GM12878 (cell line): ENCODE results near the gene C1QTNF5. TPM values are rescaled to one million over a fixed set of nuclear protein-coding genes. Genes with fewer than 3 reads are reported as not detected.

Source experiments
- ATAC-seq: fragments of 200-7000 bp; cut with Tn5 transposase; 3 replicates; pipeline ENCODE4 v1.9.1; 2020; ENCODE audit warnings: mild to moderate bottlenecking, moderate library complexity
- BruUV-seq: library from RNA; stranded (reverse); fragments of 400-500 nt; replicated peaks from 2 replicates; lab custom pipeline; 2021; lab: Mats Ljungman, UMichigan
- CTCF ChIA-PET: fragments of 300-600 bp; sonication (Branson Sonifier 250); formaldehyde crosslinking; extraction: SDS; loops from one replicate; lab custom pipeline; 2021; ENCODE audit warnings: inconsistent platforms; lab: Yijun Ruan, JAX
- POLR2A ChIA-PET: fragments of 350-600 bp; formaldehyde crosslinking; extraction: SDS; loops from one replicate; lab custom pipeline; 2021; ENCODE audit warnings: inconsistent platforms; lab: Charles Lee
- RAD21 ChIA-PET: fragments of 300-600 bp; sonication (Branson Sonifier 250); formaldehyde crosslinking; loops from one replicate; lab custom pipeline; 2023; ENCODE audit warnings: antibody characterized with exemption; ENCODE audit not compliant: unreplicated experiment; lab: Charles Lee
- SMC1A ChIA-PET: fragments of 300-600 bp; sonication (Branson Sonifier 250); formaldehyde crosslinking; loops from one replicate; lab custom pipeline; 2023; ENCODE audit not compliant: unreplicated experiment, uncharacterized antibody; lab: Charles Lee
- DNase-seq: peaks from one replicate; pipeline ENCODE4 v3.0.0-alpha.2; 2011; ENCODE audit warnings: low read depth, low spot score
- FAIRE-seq: peaks from 3 replicates; lab custom pipeline; 2011; peaks lifted over from hg19 to GRCh38; lab: Jason Lieb, UNC
- H2AFZ ChIP-seq: 2 replicates; pipeline ENCODE4 v1.6.0; 2011; ENCODE audit warnings: low read depth, low read length, control low read depth; ENCODE audit not compliant: control insufficient read depth
- H3K27ac ChIP-seq: 2 replicates; pipeline ENCODE4 v1.5.1; 2011; ENCODE audit warnings: control low read depth; ENCODE audit not compliant: control insufficient read depth, insufficient read depth
- H3K27me3 ChIP-seq, 2 experiments: replicated peaks in 1 of 2; 2 replicates each; pipeline versions ENCODE4 v1.6.0 to v1.6.1; 2011; ENCODE audit warnings: low read length in 1 of 2; ENCODE audit not compliant: control insufficient read depth in 2 of 2, insufficient read depth in 2 of 2
- H3K36me3 ChIP-seq, 2 experiments: 2 replicates each; pipeline ENCODE4 v1.5.1; 2011; ENCODE audit warnings: low read length in 1 of 2; ENCODE audit not compliant: control insufficient read depth in 2 of 2, insufficient read depth in 2 of 2
- H3K4me1 ChIP-seq: 2 replicates; pipeline ENCODE4 v1.6.1; 2011; ENCODE audit warnings: mild to moderate bottlenecking, low read length, moderate library complexity, mixed read lengths; ENCODE audit not compliant: control insufficient read depth, insufficient read depth
- H3K4me2 ChIP-seq: 2 replicates; pipeline ENCODE4 v1.6.0; 2011; ENCODE audit warnings: control low read depth; ENCODE audit not compliant: control insufficient read depth, insufficient read depth
- H3K4me3 ChIP-seq: fragments of 200-600 bp; sonication (generic); 2 replicates; pipeline ENCODE4 v1.5.1; 2016
- H3K79me2 ChIP-seq: 2 replicates; pipeline ENCODE4 v1.6.0; 2011; ENCODE audit warnings: low read length; ENCODE audit not compliant: control insufficient read depth, insufficient read depth
- H3K9ac ChIP-seq: 2 replicates; pipeline ENCODE4 v1.8.0; 2011; ENCODE audit warnings: low read length, control low read depth, mixed read lengths; ENCODE audit not compliant: control insufficient read depth, insufficient read depth
- H3K9me3 ChIP-seq: replicated peaks from 3 replicates; pipeline ENCODE4 v1.5.1; 2011; ENCODE audit warnings: mild to moderate bottlenecking, low read length; ENCODE audit not compliant: control insufficient read depth, insufficient read depth
- H4K20me1 ChIP-seq: 2 replicates; pipeline ENCODE4 v1.6.0; 2011; ENCODE audit not compliant: control insufficient read depth, insufficient read depth
- HCFC1 ChIP-seq: fragments of 150-350 bp; IDR thresholded peaks from 2 replicates; pipeline ENCODE4 v1.6.1; 2014; ENCODE audit warnings: low read length
- LARP7 ChIP-seq: fragments of 450-650 bp; IDR thresholded peaks from 2 replicates; pipeline ENCODE4 v1.6.1; 2017; ENCODE audit warnings: mild to moderate bottlenecking
- NR2C2 ChIP-seq: IDR thresholded peaks from 2 replicates; pipeline ENCODE4 v1.6.1; 2011; ENCODE audit warnings: borderline replicate concordance, low read depth; ENCODE audit not compliant: control insufficient read depth, insufficient read length
- SMC3 ChIP-seq: IDR thresholded peaks from 2 replicates; pipeline ENCODE4 v1.6.1; 2011; ENCODE audit warnings: low read length, improper control_type of control experiment, borderline replicate concordance
- WGBS: methylation state at CpG from one replicate; pipeline ENCODE4 v1.1.6; 2016; ENCODE audit warnings: low lambda C conversion rate; ENCODE audit not compliant: insufficient replicate concordance, insufficient coverage; ENCODE audit errors: missing lambda C conversion rate; 5-methylcytosine and 5-hydroxymethylcytosine counted together
- in situ Hi-C: fragments of 300-500 bp; cut with MboI; formaldehyde crosslinking; loops from 9 replicates; pipeline ENCODE4 v1.14.3; 2018; ENCODE audit warnings: mixed read lengths
- intact Hi-C: fragments of 100-400 bp; cut with micrococcal nuclease; formaldehyde crosslinking; loops from one replicate; pipeline ENCODE4 v1.14.2; 2022; ENCODE audit not compliant: unreplicated experiment
- polyA plus RNA-seq, 11 experiments: library from polyadenylated mRNA; depleted of rRNA in 4 of 11; unstranded in 6 of 11; stranded (reverse) in 5 of 11; fragments of >200 nt; fragmentation: Nextera tagmentation in 4 of 11; fragmentation: Illumina TruSeq in 1 of 11; extraction: Ambion mirVana in 4 of 11; extraction: Trizol in 1 of 11; gene quantifications; 1 replicate in 1 of 11; 2 replicates in 10 of 11; pipeline versions ENCODE4 v1.2.1 to v1.2.3, GENCODE V29; 2011 to 2016; ENCODE audit warnings: inconsistent platforms in 2 of 11, missing spikeins in 2 of 11, low read depth in 1 of 11
- total RNA-seq, 4 experiments: library from RNA; depleted of rRNA in 3 of 4; stranded (reverse); fragments of >200 nt in 3 of 4; fragmentation: Illumina TruSeq in 1 of 4; extraction: Trizol in 1 of 4; gene quantifications; 2 replicates each; pipeline versions ENCODE4 v1.2.1 to v1.2.3, GENCODE V29; 2013 to 2021
- TF ChIP-seq, protein P1 (sequence below): IDR thresholded peaks from 2 replicates; pipeline ENCODE4 v1.6.1; 2012; ENCODE audit warnings: low read depth, low read length, improper control_type of control experiment

C1QTNF5 gene
- total and polyA plus RNA-seq, 10 of the 15 experiments (the other 5 are each of a cell fraction or from before 2014, with no cell fraction given): not detected

- ChIA-PET CTCF (interaction anchor here (1.2 to 3.0 kb wide), 2 partner anchors 9 kb away, joined by 6 to 13 read pairs; no protein-coding TSS in a partner anchor), POLR2A (no interaction called here), SMC1A (no interaction called here), RAD21 (no interaction called here)
- TF ChIP-seq SMC3 (no peak), LARP7 (no peak), HCFC1 (no peak)
- TF ChIP-seq, protein P1, sequence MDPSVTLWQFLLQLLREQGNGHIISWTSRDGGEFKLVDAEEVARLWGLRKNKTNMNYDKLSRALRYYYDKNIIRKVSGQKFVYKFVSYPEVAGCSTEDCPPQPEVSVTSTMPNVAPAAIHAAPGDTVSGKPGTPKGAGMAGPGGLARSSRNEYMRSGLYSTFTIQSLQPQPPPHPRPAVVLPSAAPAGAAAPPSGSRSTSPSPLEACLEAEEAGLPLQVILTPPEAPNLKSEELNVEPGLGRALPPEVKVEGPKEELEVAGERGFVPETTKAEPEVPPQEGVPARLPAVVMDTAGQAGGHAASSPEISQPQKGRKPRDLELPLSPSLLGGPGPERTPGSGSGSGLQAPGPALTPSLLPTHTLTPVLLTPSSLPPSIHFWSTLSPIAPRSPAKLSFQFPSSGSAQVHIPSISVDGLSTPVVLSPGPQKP: no peak
- no peaks in the 10 kb centered on the region for H3K4me1 ChIP-seq
- BruUV-seq: no TSS peak
- DNase-seq: no peak
- ATAC-seq: no peak
- H3K4me3 ChIP-seq: no peak overlapping the region
- FAIRE-seq: no peak
- no peak overlapping the region for H2AFZ ChIP-seq
- H4K20me1 ChIP-seq: no peaks in the 10 kb centered on the region
- H3K9ac ChIP-seq: no peak overlapping the region
- H3K9me3 ChIP-seq: no peaks in the 10 kb centered on the region
- H3K4me2 ChIP-seq: no peak overlapping the region
- WGBS: 20% methylated on average over 2 of the region's 2 CpGs
- intact Hi-C loops: no loop called here
- H3K36me3 ChIP-seq: no peaks in the 10 kb centered on the region
- in situ Hi-C loops: no loop called here
- no peak overlapping the region for H3K27ac ChIP-seq
- H3K79me2 ChIP-seq: no peaks in the 10 kb centered on the region
- no peaks in the 10 kb centered on the region; a peak in 1 of 4 replicates for H3K27me3 ChIP-seq
Observed at GRCh38 chr11:119347242-119347641, 6.6 kb upstream of the C1QTNF5 start.

GRCh38 chr11:119346605-119347004 is 5.9 kb upstream of the C1QTNF5 start, which contains the start of gene MFRP:
MFRP (minus strand) TSS chr11:119346705; CDS start chr11:119346513, 192 bp downstream.
- no peaks in the 10 kb centered on the region for H3K79me2 ChIP-seq
- FAIRE-seq (no peak), ATAC-seq (no peak), DNase-seq (no peak)
- ChIA-PET RAD21 (no interaction called here), POLR2A (no interaction called here), SMC1A (no interaction called here), CTCF (interaction anchor here (3.0 kb wide), 1 partner anchor 8 kb away, joined by 13 read pairs; no protein-coding TSS in a partner anchor)
- no peak within 1 kb of the TSS for H3K4me3 ChIP-seq
- no peak within 1 kb of the TSS for H3K4me2 ChIP-seq
- H4K20me1 ChIP-seq: no peaks in the 10 kb centered on the region
- H3K9me3 ChIP-seq: no peaks in the 10 kb centered on the region
- no peak for TF ChIP-seq NR2C2
- H3K9ac ChIP-seq: no peak within 1 kb of the TSS
- in situ Hi-C loops (no loop called here), intact Hi-C loops (no loop called here)
- H3K36me3 ChIP-seq: no peaks in the 10 kb centered on the region
- H2AFZ ChIP-seq: no peak within 1 kb of the TSS
- WGBS: 8% methylated on average over 6 of the region's 6 CpGs
- H3K27me3 ChIP-seq: peaks cover 0 to 4% of the 10 kb centered on the region in 2 experiments; a peak in 3 of 4 replicates
- no peaks in the 10 kb centered on the region for H3K4me1 ChIP-seq
- no TSS peak for BruUV-seq
- no peak within 1 kb of the TSS for H3K27ac ChIP-seq
